ENCODE measurements around the gene IRF8.

The IRF8 gene

DNA sequence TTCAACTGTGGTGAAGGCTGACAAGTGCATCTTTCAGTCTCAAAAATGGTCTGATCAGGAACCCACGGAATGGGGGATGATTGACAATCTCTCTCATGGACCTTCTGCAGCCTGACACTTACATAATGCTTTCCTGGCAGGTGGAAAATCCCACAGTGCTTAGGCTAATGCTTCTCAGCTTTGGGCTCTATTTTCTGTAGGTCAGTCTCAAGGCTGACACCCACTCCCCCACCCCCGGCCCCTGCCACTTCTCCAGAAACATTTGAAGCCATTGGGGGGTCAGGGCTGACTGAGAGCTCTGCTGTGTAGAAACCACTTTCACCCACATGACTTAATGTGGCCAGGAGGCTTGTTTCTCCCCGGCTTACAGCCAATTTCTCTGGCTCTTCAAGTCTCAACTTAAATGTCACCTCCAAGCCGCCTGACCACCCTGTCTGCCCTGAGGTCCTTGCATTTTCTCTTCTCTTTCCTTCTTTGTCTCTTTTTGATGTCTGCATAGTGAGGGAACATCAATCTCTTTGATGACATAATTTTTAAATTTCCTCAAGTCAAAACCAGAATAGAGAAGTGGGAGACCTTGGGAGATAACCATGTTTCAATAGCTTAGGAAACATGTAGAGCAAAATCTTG is 16.7 kb upstream of the IRF8 start:
- Histone ChIP-seq H3K4me3 (ENCODE audit: low read length) (no peak overlapping the region), H3K9me3 (replicated peaks; ENCODE audit: low read length) (no peaks in the 10 kb centered on the region), H3K9ac (ENCODE audit: low read depth, low read length) (no peak overlapping the region), H3K27me3 (ENCODE audit: control insufficient read depth, insufficient read depth, low read length) (peaks cover 23% of the 10 kb centered on the region), H3K36me3 (ENCODE audit: insufficient read depth, low read length) (no peaks in the 10 kb centered on the region), H3K4me1 (ENCODE audit: control insufficient read depth, insufficient read depth, low read length) (no peaks in the 10 kb centered on the region), H3K4me2 (ENCODE audit: low read length) (no peak overlapping the region)

DNA sequence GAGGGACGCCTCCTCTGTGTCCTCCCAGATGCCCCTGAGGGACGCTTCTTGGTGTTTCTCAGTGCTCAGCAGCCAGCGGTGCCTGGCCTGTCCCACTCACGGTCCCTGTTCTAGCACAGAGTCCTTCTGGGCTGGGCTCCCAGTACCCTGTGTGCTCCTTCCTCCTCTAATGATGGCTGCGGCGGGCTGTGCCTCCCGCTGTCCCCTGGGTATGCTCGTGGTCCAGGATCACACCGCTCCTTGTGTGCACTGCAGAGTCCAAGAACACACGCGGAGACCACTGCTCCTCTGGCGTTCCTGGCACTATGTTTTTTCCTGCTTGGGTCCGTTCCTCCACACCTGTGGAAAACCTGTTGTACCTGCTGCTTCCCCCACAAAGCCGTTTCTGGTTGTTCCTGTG is 15.1 kb upstream of the IRF8 start:
- Histone ChIP-seq H3K9ac (ENCODE audit: low read depth, low read length) (no peak overlapping the region), H3K36me3 (ENCODE audit: insufficient read depth, low read length) (no peaks in the 10 kb centered on the region), H3K4me2 (ENCODE audit: low read length) (no peak overlapping the region), H3K27me3 (ENCODE audit: control insufficient read depth, insufficient read depth, low read length) (peaks cover 26% of the 10 kb centered on the region), H3K9me3 (replicated peaks; ENCODE audit: low read length) (no peaks in the 10 kb centered on the region), H3K4me1 (ENCODE audit: control insufficient read depth, insufficient read depth, low read length) (peaks cover 3% of the 10 kb centered on the region), H3K4me3 (ENCODE audit: low read length) (no peak overlapping the region)

DNA sequence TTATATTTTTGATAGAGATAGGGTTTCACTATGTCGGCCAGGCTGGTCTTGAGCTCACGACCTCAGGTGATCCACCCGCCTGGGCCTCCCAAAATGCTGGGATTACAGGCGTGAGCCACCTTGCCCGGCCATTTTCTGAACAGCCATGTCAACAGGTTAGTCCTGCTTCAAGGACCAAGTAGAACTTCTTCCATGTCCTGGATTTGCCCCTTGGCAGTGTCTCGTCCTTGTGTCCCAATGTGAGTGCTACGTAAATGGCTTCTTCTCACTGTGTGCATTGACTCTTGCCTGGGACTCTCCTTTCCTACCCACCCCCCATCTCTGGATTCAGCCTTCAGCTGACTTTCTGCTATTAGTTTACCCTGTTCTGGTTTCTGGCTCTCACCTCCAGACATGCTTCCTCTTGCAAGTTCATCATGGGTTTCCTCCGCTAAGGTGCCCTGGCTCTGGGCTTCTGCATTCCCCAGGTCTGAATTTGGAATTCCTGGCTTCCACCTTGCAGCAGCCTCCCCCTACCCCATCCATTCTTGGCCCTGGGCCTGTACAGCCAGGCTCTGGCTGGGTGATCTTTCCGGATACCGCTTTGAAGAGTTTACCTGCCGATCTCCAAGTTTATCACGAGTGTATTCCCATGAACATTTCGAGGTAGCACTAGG is 14.0 kb upstream of the IRF8 start:
- Histone ChIP-seq H3K9ac (ENCODE audit: low read depth, low read length) (no peak overlapping the region), H3K4me3 (ENCODE audit: low read length) (no peak overlapping the region), H3K36me3 (ENCODE audit: insufficient read depth, low read length) (no peaks in the 10 kb centered on the region), H3K4me1 (ENCODE audit: control insufficient read depth, insufficient read depth, low read length) (peaks cover 9% of the 10 kb centered on the region), H3K27me3 (ENCODE audit: control insufficient read depth, insufficient read depth, low read length) (peaks cover 26% of the 10 kb centered on the region), H3K9me3 (replicated peaks; ENCODE audit: low read length) (no peaks in the 10 kb centered on the region), H3K4me2 (ENCODE audit: low read length) (no peak overlapping the region)

DNA sequence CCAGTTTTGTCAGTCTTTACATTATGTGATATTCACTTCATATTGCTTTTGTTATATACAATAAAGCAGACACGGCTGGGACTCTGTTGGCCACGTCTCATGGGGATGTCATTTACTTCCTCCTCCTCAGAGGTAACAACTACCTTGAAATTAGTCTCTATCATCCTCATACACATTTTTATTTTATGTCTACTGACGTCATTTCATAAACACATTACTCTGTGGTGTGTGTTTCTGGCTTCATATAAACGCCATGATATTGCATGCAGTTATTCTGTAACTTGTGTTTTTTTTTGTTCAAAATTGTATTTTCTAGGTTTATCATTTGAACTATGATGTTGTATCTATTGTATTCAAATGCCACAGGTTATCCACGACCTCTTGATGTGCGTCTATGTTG is 13.4 kb upstream of the IRF8 start:
- peaks cover 9% of the 10 kb centered on the region for H3K4me1 ChIP-seq (ENCODE audit: control insufficient read depth, insufficient read depth, low read length)
- H3K9me3 ChIP-seq (replicated peaks; ENCODE audit: low read length), result no peaks in the 10 kb centered on the region
- H3K27me3 ChIP-seq (ENCODE audit: control insufficient read depth, insufficient read depth, low read length), result peaks cover 24% of the 10 kb centered on the region
- H3K36me3 ChIP-seq (ENCODE audit: insufficient read depth, low read length), result no peaks in the 10 kb centered on the region
- no peak overlapping the region for H3K4me2 ChIP-seq (ENCODE audit: low read length)
- no peak overlapping the region for H3K9ac ChIP-seq (ENCODE audit: low read depth, low read length)
- H3K4me3 ChIP-seq (ENCODE audit: low read length), result no peak overlapping the region

DNA sequence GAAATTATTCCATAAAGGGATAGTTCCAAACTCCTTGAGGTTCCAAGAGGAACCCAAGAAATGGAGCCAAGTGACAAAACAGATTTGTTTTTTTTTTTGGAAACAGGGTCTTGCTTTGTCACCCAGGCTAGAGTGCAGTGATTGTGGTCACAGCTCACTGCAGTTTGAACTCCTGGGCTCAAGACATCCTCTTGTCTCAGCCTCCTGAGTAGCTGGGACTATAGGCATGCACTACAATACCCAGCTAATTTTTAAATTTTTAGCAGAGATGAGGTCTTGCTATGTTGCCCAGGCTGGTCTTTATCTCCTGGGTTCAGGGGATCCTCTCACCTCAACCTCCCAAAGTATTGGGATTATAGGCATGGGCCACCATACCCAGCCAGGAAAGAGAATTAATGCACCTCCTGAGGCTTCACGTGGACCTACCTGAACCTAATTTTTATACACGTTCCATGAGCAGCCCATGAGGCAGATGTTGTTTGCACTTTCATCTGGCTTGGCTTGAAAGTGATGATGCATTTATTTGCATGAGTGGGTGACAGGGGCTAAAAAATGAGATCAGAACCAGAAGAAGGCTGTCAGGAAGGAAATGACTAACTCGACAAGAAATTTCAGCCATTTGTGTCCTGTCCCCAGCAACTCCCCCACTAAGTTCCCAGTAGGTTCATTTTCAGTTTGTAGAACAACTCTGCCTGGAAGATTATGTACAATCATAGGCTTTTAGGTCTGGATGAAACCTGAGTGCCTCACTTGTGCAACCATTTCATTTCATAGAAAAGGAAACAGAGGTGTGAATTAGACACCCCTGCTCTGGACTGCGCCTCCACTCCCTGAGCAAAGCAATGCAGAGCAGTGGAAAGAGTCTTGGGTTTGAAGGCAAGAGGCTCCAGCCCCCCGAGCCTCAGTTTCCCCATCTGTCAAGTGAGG is 10.3 kb upstream of the IRF8 start:
- no peaks in the 10 kb centered on the region for H3K36me3 ChIP-seq (ENCODE audit: insufficient read depth, low read length)
- no peak overlapping the region for H3K9ac ChIP-seq (ENCODE audit: low read depth, low read length)

DNA sequence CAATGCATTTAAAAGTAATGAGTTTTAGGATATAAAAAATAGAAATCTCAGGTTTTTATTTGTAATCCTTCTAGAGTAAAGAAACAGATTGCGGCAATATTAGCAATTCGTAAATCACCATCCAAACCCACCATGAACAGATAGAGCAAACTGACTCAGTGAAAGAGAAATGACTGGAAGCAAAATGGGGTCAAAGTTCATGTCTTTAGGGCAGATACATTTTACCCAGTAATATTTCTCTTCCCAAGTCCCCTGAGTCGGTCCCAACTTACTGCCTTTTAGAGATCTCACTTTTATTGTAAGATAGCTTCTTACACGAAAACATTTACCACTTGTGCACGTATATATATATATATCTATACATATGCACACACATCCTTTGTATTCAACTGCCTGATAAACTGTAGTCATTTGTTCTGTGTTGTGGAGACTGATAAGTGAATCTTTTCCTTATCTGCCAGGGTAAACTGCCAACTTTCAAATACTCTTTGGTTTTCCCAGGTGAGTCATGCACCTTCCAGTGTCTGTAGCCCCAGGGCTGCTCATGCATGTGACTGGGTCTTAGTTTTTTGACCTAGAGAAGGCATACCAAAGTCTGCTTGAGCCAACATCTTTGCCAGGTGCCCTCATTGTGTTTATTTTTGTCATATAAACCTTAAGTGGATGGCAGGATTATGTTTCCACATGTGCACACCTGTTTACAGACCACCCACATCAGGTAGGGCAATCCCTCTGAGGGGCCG is 7.8 kb upstream of the IRF8 start:
- Histone ChIP-seq H3K9me3 (replicated peaks; ENCODE audit: low read length) (no peaks in the 10 kb centered on the region), H3K36me3 (ENCODE audit: insufficient read depth, low read length) (no peaks in the 10 kb centered on the region), H3K27me3 (ENCODE audit: control insufficient read depth, insufficient read depth, low read length) (peaks cover 30% of the 10 kb centered on the region), H3K4me3 (ENCODE audit: low read length) (no peak overlapping the region), H3K4me1 (ENCODE audit: control insufficient read depth, insufficient read depth, low read length) (peaks cover 9% of the 10 kb centered on the region), H3K9ac (ENCODE audit: low read depth, low read length) (no peak overlapping the region), H3K4me2 (ENCODE audit: low read length) (no peak overlapping the region)

More for the DNA sequence above, 10.3 kb upstream of the IRF8 start:
- H3K4me2 ChIP-seq (ENCODE audit: low read length), result peak overlapping the region; percentile 27
- no peaks in the 10 kb centered on the region for H3K9me3 ChIP-seq (replicated peaks; ENCODE audit: low read length)
- peaks cover 9% of the 10 kb centered on the region for H3K4me1 ChIP-seq (ENCODE audit: control insufficient read depth, insufficient read depth, low read length)
- H3K27me3 ChIP-seq (ENCODE audit: control insufficient read depth, insufficient read depth, low read length), result peaks cover 11% of the 10 kb centered on the region
- no peak overlapping the region for H3K4me3 ChIP-seq (ENCODE audit: low read length)

DNA sequence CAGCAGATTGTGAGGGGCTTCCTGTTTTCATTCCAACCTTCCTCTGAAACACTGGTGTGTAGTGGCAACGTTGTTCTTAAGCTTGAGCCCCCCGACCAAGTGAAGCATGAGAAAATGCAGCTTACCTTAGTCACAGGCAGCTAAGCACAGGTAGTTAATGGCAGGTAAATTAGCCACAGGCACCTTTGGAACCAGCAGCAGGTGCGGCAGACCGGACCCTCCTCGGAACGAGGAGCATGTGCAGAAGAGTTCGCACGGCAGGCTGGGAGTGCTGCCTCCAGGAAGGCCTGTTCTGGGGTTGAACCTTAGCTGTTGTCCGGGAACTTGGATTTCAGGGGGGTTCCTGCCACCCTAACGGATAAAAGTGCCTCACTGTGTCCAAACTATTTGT is 7.2 kb upstream of the IRF8 start:
- Histone ChIP-seq H3K4me3 (ENCODE audit: low read length) (no peak overlapping the region), H3K4me2 (ENCODE audit: low read length) (no peak overlapping the region), H3K36me3 (ENCODE audit: insufficient read depth, low read length) (no peaks in the 10 kb centered on the region), H3K27me3 (ENCODE audit: control insufficient read depth, insufficient read depth, low read length) (peaks cover 28% of the 10 kb centered on the region), H3K9me3 (replicated peaks; ENCODE audit: low read length) (no peaks in the 10 kb centered on the region), H3K4me1 (ENCODE audit: control insufficient read depth, insufficient read depth, low read length) (peaks cover 9% of the 10 kb centered on the region), H3K9ac (ENCODE audit: low read depth, low read length) (no peak overlapping the region)

DNA sequence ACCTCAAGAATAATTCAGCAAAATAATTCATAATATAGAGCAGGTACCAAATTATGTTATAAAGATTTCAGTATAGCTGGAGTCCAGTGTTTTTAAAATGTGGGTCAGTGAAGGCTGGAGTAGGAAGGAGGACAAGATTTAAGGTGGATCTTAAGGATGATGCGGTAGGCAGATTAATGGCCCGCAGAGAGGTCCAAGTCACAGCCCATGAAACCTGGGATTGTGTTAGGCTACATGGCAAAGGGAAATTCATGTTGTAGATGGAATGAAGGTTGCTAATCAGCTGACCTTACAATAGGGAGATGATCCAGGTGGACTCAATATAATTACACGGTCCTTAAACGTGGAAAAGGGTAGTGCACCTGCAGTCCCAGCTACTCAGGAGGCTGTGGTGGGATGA is 6.2 kb upstream of the IRF8 start:
- no peak overlapping the region for H3K4me3 ChIP-seq (ENCODE audit: low read length)
- no peak overlapping the region for H3K4me2 ChIP-seq (ENCODE audit: low read length)
- no peaks in the 10 kb centered on the region for H3K36me3 ChIP-seq (ENCODE audit: insufficient read depth, low read length)
- H3K27me3 ChIP-seq (ENCODE audit: control insufficient read depth, insufficient read depth, low read length), result peaks cover 36% of the 10 kb centered on the region
- no peaks in the 10 kb centered on the region for H3K9me3 ChIP-seq (replicated peaks; ENCODE audit: low read length)
- peaks cover 9% of the 10 kb centered on the region for H3K4me1 ChIP-seq (ENCODE audit: control insufficient read depth, insufficient read depth, low read length)
- no peak overlapping the region for H3K9ac ChIP-seq (ENCODE audit: low read depth, low read length)

DNA sequence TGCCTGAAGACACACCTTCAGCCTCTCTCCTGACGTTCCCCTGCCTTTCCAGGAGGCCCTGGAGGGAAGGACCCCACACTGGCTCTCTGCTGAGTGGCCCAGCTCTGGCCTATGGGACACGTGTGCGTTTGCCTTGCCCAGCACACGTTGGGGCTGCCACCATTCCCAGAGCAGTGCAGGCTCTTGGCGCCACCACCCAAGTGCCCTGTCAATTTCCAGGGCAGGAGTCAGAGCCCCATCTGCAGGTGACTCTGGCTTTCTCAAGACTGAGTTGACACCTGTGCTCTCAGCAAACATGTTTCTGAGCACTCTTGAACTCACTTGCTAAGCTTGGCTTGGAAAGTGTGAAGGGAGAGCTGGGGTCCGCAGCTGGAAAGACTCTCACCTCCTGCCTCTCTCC is 4.7 kb upstream of the IRF8 start:
- H3K4me2 ChIP-seq (ENCODE audit: low read length), result no peak overlapping the region
- no peaks in the 10 kb centered on the region for H3K9me3 ChIP-seq (replicated peaks; ENCODE audit: low read length)
- H3K27me3 ChIP-seq (ENCODE audit: control insufficient read depth, insufficient read depth, low read length), result peaks cover 48% of the 10 kb centered on the region
- no peak overlapping the region for H3K9ac ChIP-seq (ENCODE audit: low read depth, low read length)
- H3K36me3 ChIP-seq (ENCODE audit: insufficient read depth, low read length), result no peaks in the 10 kb centered on the region
- no peak overlapping the region for H3K4me3 ChIP-seq (ENCODE audit: low read length)
- H3K4me1 ChIP-seq (ENCODE audit: control insufficient read depth, insufficient read depth, low read length), result peaks cover 2% of the 10 kb centered on the region

DNA sequence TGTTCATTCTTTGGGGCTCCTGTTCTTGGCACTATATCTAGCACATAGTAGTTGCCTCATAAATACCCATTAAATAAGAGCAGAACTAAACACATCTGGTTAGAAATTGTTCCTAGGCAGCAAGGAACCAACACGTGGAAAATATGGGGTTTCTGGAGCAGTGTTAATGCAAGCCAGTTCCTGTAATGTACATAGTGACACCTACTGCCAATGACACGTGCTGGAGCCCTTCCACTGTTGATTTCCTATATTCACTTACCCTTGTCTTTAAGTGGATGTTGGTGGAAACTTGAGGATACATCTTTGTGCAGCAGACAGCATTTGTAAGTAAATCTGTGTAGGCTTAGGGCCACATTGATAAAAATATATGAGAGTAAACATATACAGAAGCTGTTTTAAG is 1.6 kb upstream of the IRF8 start:
- Histone ChIP-seq H3K36me3 (ENCODE audit: insufficient read depth, low read length) (no peaks in the 10 kb centered on the region), H3K9ac (ENCODE audit: low read depth, low read length) (no peak overlapping the region), H3K9me3 (replicated peaks; ENCODE audit: low read length) (no peaks in the 10 kb centered on the region), H3K4me1 (ENCODE audit: control insufficient read depth, insufficient read depth, low read length) (no peaks in the 10 kb centered on the region), H3K4me3 (ENCODE audit: low read length) (no peak overlapping the region), H3K27me3 (ENCODE audit: control insufficient read depth, insufficient read depth, low read length) (peaks cover 78% of the 10 kb centered on the region), H3K4me2 (ENCODE audit: low read length) (no peak overlapping the region)

DNA sequence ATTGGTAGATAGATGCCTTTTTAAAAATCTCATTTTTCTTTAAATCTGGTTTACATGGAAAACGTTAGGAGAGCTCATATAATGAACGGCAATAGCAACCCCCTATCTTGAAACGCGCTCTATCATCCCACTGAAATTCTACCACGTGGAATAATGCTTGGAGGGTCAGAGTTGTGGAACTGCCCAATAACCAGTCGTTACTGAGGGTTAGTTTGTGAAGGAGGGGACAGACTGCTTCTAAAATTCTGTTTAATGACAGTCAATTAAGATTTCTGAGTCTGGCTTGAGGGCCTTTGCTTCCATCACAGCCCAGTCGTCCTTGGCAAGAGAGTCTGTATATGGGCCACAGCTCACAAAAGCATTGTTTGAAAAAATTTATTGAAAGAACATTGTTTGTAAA is 482 bp downstream of the IRF8 start:
- Histone ChIP-seq H3K27me3 (ENCODE audit: control insufficient read depth, insufficient read depth, low read length) (peaks cover 70% of the 10 kb centered on the region), H3K9me3 (replicated peaks; ENCODE audit: low read length) (no peaks in the 10 kb centered on the region), H3K36me3 (ENCODE audit: insufficient read depth, low read length) (no peaks in the 10 kb centered on the region), H3K4me3 (ENCODE audit: low read length) (no peak overlapping the region), H3K4me2 (ENCODE audit: low read length) (no peak overlapping the region), H3K4me1 (ENCODE audit: control insufficient read depth, insufficient read depth, low read length) (no peaks in the 10 kb centered on the region), H3K9ac (ENCODE audit: low read depth, low read length) (no peak overlapping the region)

Data from skeletal muscle satellite cell (primary cell).